BE2C (cell line): Measurements from ENCODE around the gene NDUFB5.

Experiments
- DNase-seq: peaks from one replicate; pipeline ENCODE4 v3.0.0-alpha.2; 2020
- H3K27me3 ChIP-seq: fragments of 250-450 bp; sonication (Bioruptor Pico); 2 replicates; pipeline ENCODE4 v1.5.1; 2020; ENCODE audit warnings: mild to moderate bottlenecking
- H3K36me3 ChIP-seq: fragments of 250-450 bp; sonication (Bioruptor Pico); 2 replicates; pipeline ENCODE4 v1.5.1; 2020; ENCODE audit warnings: mild to moderate bottlenecking
- H3K4me1 ChIP-seq: fragments of 250-450 bp; sonication (Bioruptor Pico); 2 replicates; pipeline ENCODE4 v1.5.1; 2020
- H3K4me3 ChIP-seq: 2 replicates; pipeline ENCODE4 v1.5.1; 2011; ENCODE audit warnings: low read depth, low read length
- H3K9me3 ChIP-seq: fragments of 250-450 bp; sonication (Bioruptor Pico); 2 replicates; pipeline ENCODE4 v1.5.1; 2020
- CTCF ChIP-seq: IDR thresholded peaks from 2 replicates; pipeline ENCODE4 v1.5.1; 2012; ENCODE audit warnings: mild to moderate bottlenecking, low read depth, low read length

NDUFB5 gene

GRCh38 chr3:179615458-179616173 lies 11.0 kb downstream of the NDUFB5 start:
- Histone ChIP-seq H3K27me3 (no peaks in the 10 kb centered on the region), H3K36me3 (peaks cover 43% of the 10 kb centered on the region), H3K4me1 (peaks cover 17% of the 10 kb centered on the region), H3K4me3 (no peak overlapping the region), H3K9me3 (no peaks in the 10 kb centered on the region)
- TF ChIP-seq CTCF, result no peak
- DNase-seq, result no peak

- H3K4me1 ChIP-seq, result no peaks in the 10 kb centered on the region
- no peak for TF ChIP-seq CTCF
- peaks cover 75% of the 10 kb centered on the region for H3K36me3 ChIP-seq
- H3K4me3 ChIP-seq, result no peak overlapping the region
- H3K27me3 ChIP-seq, result no peaks in the 10 kb centered on the region
- DNase-seq, result no peak
- H3K9me3 ChIP-seq, result no peaks in the 10 kb centered on the region
Measured at GRCh38 chr3:179622023-179622422, 17.4 kb downstream of the NDUFB5 start.

- TF ChIP-seq CTCF, result no peak
- Histone ChIP-seq H3K4me1 (no peaks in the 10 kb centered on the region), H3K27me3 (no peaks in the 10 kb centered on the region), H3K4me3 (no peak overlapping the region), H3K36me3 (peaks cover 50% of the 10 kb centered on the region), H3K9me3 (no peaks in the 10 kb centered on the region)
- no peak for DNase-seq
Measured at GRCh38 chr3:179624451-179624850, 19.9 kb downstream of the NDUFB5 start.

GRCh38 chr3:179630753-179631451 lies 26.3 kb downstream of the NDUFB5 start:
- H3K36me3 ChIP-seq, result no peaks in the 10 kb centered on the region
- no peak for DNase-seq
- no peaks in the 10 kb centered on the region for H3K4me1 ChIP-seq
- no peak for TF ChIP-seq CTCF
- H3K9me3 ChIP-seq, result no peaks in the 10 kb centered on the region
- no peak overlapping the region for H3K4me3 ChIP-seq
- H3K27me3 ChIP-seq, result no peaks in the 10 kb centered on the region

- no peaks in the 10 kb centered on the region for H3K36me3 ChIP-seq
Measured at GRCh38 chr3:179640469-179640868, 35.9 kb downstream of the NDUFB5 start.

More at GRCh38 chr3:179640469-179640868, 35.9 kb downstream of the NDUFB5 start:
- Histone ChIP-seq H3K4me3 (no peak overlapping the region), H3K9me3 (no peaks in the 10 kb centered on the region), H3K27me3 (no peaks in the 10 kb centered on the region), H3K4me1 (no peaks in the 10 kb centered on the region)
- DNase-seq, result no peak
- no peak for TF ChIP-seq CTCF
